ENCODE data around the gene RNPC3. TPM values are rescaled to one million over a fixed set of nuclear protein-coding genes. Genes with fewer than 3 reads are reported as not detected.

Gene RNPC3
- total and polyA plus RNA-seq, 2 experiments from 2014 or later = 13.4 to 38.2 TPM

- Histone ChIP-seq H3K79me2 (replicated peaks; ENCODE audit: insufficient read depth) (no peaks in the 10 kb centered on the region), H3K27ac (ENCODE audit: low read depth) (no peak overlapping the region), H2AFZ (no peak overlapping the region), H3F3A (replicated peaks; ENCODE audit: low read depth) (no peaks in the 10 kb centered on the region), H3K9me2 (ENCODE audit: insufficient read depth) (no peaks in the 10 kb centered on the region), H3K36me3 (ENCODE audit: insufficient read depth) (no peaks in the 10 kb centered on the region), H4K20me1 (replicated peaks; ENCODE audit: insufficient read depth) (no peaks in the 10 kb centered on the region), H3K4me2 (no peak overlapping the region), H3K4me1 (ENCODE audit: insufficient read depth) (no peaks in the 10 kb centered on the region), H3K4me3 (no peak overlapping the region), H3K27me3 (ENCODE audit: insufficient read depth) (no peaks in the 10 kb centered on the region)
- TF ChIP-seq REST (IDR thresholded peaks at IDR 0.05; ENCODE audit: unreplicated experiment) (no peak), STAT1 (IDR thresholded peaks at IDR 0.05; ENCODE audit: unreplicated experiment) (no peak), EZH2phosphoT487 (IDR thresholded peaks at IDR 0.05; ENCODE audit: unreplicated experiment) (no peak), EZH2 (IDR thresholded peaks at IDR 0.05; ENCODE audit: low read depth, unreplicated experiment) (no peak), ETS1 (IDR thresholded peaks at IDR 0.05) (no peak), CREB1 (CRISPR knock-in tag; IDR thresholded peaks at IDR 0.05; ENCODE audit: low read depth) (no peak), JUNB (IDR thresholded peaks at IDR 0.05; ENCODE audit: unreplicated experiment) (no peak), NANOG (IDR thresholded peaks at IDR 0.05; ENCODE audit: borderline replicate concordance) (no peak), POLR2AphosphoS5 (IDR thresholded peaks at IDR 0.05; ENCODE audit: low read depth) (no peak)
- Mint-ChIP-seq H3K36me3 (ENCODE audit: low read depth) (peaks cover 13% of the 10 kb centered on the region; the same call in 2 of the 3 replicates), H3K27ac (no peak overlapping the region), H3K27me3 (ENCODE audit: insufficient read depth, low read depth, poor library complexity) (peaks cover 2% of the 10 kb centered on the region), H3K4me3 (no peak overlapping the region), H3K4me1 (peaks cover 3% of the 10 kb centered on the region; the same call in 1 of the 3 replicates), H3K9me3 (no peaks in the 10 kb centered on the region)
- ATAC-seq (no peak), DNase-seq (ENCODE audit: low spot score) (no peak)
These were observed 11.8 kb upstream of the RNPC3 start for GRCh38 chr1:103513711-103514110.

- peak; percentile 77 to 83 for TF ChIP-seq CTCF (conservative IDR thresholded peaks at IDR 0.05; ENCODE audit: low read depth in 2 of 2)
- TF ChIP-seq REST (IDR thresholded peaks at IDR 0.05; ENCODE audit: unreplicated experiment) = no peak
- ATAC-seq = no peak
- Histone ChIP-seq H3K4me1 (ENCODE audit: insufficient read depth) (no peaks in the 10 kb centered on the region), H3K4me2 (no peak overlapping the region), H3K9me2 (ENCODE audit: insufficient read depth) (no peaks in the 10 kb centered on the region), H2AFZ (no peak overlapping the region), H3K4me3 (no peak overlapping the region), H3K27me3 (ENCODE audit: insufficient read depth) (no peaks in the 10 kb centered on the region), H3F3A (replicated peaks; ENCODE audit: low read depth) (no peaks in the 10 kb centered on the region), H3K27ac (ENCODE audit: low read depth) (no peak overlapping the region), H3K79me2 (replicated peaks; ENCODE audit: insufficient read depth) (no peaks in the 10 kb centered on the region), H4K20me1 (replicated peaks; ENCODE audit: insufficient read depth) (no peaks in the 10 kb centered on the region), H3K36me3 (ENCODE audit: insufficient read depth) (no peaks in the 10 kb centered on the region)
- Mint-ChIP-seq H3K27ac (no peak overlapping the region), H3K36me3 (ENCODE audit: low read depth) (peaks cover 13% of the 10 kb centered on the region; the same call in 2 of the 3 replicates), H3K4me1 (peaks cover 3% of the 10 kb centered on the region; the same call in 1 of the 3 replicates), H3K27me3 (ENCODE audit: insufficient read depth, low read depth, poor library complexity) (peaks cover 2% of the 10 kb centered on the region), H3K9me3 (no peaks in the 10 kb centered on the region), H3K4me3 (no peak overlapping the region)
- peak; percentile 60 for DNase-seq (ENCODE audit: low spot score)
These were observed 10.5 kb upstream of the RNPC3 start for GRCh38 chr1:103514920-103515503.
